ENCODE data around the gene USP40. TPM values are rescaled to one million over a fixed set of nuclear protein-coding genes. Genes with fewer than 3 reads are reported as not detected.

USP40 gene
- total and polyA plus RNA-seq, 2 donors (not counting 1 experiment from before 2014, with no cell fraction given) = 18.9 to 40.6 TPM

DNA sequence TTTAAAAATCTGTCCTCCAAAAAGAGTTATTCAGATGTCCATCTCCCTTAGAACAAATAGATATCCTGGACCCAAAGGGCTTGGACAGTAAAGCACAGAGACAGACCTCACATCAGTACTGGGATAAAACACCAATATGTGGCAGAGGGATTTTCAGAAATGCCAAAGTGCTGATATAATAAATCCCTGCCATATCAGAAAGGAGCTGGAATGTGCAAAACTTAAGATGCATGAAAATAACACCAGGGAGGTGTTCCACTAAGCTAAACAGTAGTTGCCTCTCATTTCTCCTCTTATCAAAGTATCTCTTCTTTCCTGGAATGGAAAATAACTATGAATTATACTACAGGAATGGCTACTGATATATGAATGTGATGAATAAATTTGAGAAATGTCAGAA is 13.2 kb downstream of the USP40 start:
- no peak for TF ChIP-seq CTCF (conservative IDR thresholded peaks at IDR 0.05 in 1 of 2, IDR thresholded peaks at IDR 0.05 in 1 of 2; ENCODE audit: low read depth in 1 of 2, low read length in 2 of 2)
- TF ChIP-seq EZH2 (IDR thresholded peaks at IDR 0.05; ENCODE audit: low read length, missing control alignments) = no peak
- H3K9me3 ChIP-seq (ENCODE audit: control insufficient read depth, insufficient read depth, low read depth, low read length) = no peaks in the 10 kb centered on the region
- no peak overlapping the region for H2AFZ ChIP-seq (ENCODE audit: low read length)
- H3K36me3 ChIP-seq (ENCODE audit: control insufficient read depth, insufficient read depth, low read length) = no peaks in the 10 kb centered on the region
- no peak overlapping the region for H3K27ac ChIP-seq (ENCODE audit: insufficient read depth, low read length)
- peak in 1 of 2 donors; percentile 44 for DNase-seq (ENCODE audit: low read depth in 2 of 2)
- H3K4me2 ChIP-seq (ENCODE audit: extremely low read depth, insufficient read depth, low read length) = no peak overlapping the region
- H3K79me2 ChIP-seq (ENCODE audit: control insufficient read depth, insufficient read depth, low read length) = no peaks in the 10 kb centered on the region
- peaks cover 6% of the 10 kb centered on the region for H3K4me1 ChIP-seq (ENCODE audit: control insufficient read depth, extremely low read depth, insufficient read depth, low read length)
- no peaks in the 10 kb centered on the region for H4K20me1 ChIP-seq (ENCODE audit: control insufficient read depth, extremely low read depth, insufficient read depth, low read length)
- no peak overlapping the region for H3K4me3 ChIP-seq (replicated peaks in 1 of 4; ENCODE audit: control extremely low read depth in 1 of 4, insufficient read depth in 1 of 4, low read depth in 3 of 4, low read length in 4 of 4)
- H3K27me3 ChIP-seq (ENCODE audit: control insufficient read depth, insufficient read depth, low read length) = no peaks in the 10 kb centered on the region
- H3K9ac ChIP-seq (ENCODE audit: insufficient read depth, low read length) = no peak overlapping the region

GRCh38 chr2:233551491-233551890 is 15.1 kb downstream of the USP40 start:
- no peaks in the 10 kb centered on the region for H3K79me2 ChIP-seq (ENCODE audit: control insufficient read depth, insufficient read depth, low read length)
- H3K4me2 ChIP-seq (ENCODE audit: extremely low read depth, insufficient read depth, low read length) = no peak overlapping the region
- H3K27me3 ChIP-seq (ENCODE audit: control insufficient read depth, insufficient read depth, low read length) = no peaks in the 10 kb centered on the region
- H2AFZ ChIP-seq (ENCODE audit: low read length) = no peak overlapping the region
- no peak overlapping the region for H3K4me3 ChIP-seq (replicated peaks in 1 of 4; ENCODE audit: control extremely low read depth in 1 of 4, insufficient read depth in 1 of 4, low read depth in 3 of 4, low read length in 4 of 4)
- no peaks in the 10 kb centered on the region for H3K36me3 ChIP-seq (ENCODE audit: control insufficient read depth, insufficient read depth, low read length)
- no peak for DNase-seq (ENCODE audit: low read depth in 2 of 2)
- H3K9ac ChIP-seq (ENCODE audit: insufficient read depth, low read length) = no peak overlapping the region
- no peaks in the 10 kb centered on the region for H3K9me3 ChIP-seq (ENCODE audit: control insufficient read depth, insufficient read depth, low read depth, low read length)
- no peaks in the 10 kb centered on the region for H4K20me1 ChIP-seq (ENCODE audit: control insufficient read depth, extremely low read depth, insufficient read depth, low read length)
- no peak overlapping the region for H3K27ac ChIP-seq (ENCODE audit: insufficient read depth, low read length)
- no peak for TF ChIP-seq EZH2 (IDR thresholded peaks at IDR 0.05; ENCODE audit: low read length, missing control alignments)
- no peaks in the 10 kb centered on the region for H3K4me1 ChIP-seq (ENCODE audit: control insufficient read depth, extremely low read depth, insufficient read depth, low read length)

DNA sequence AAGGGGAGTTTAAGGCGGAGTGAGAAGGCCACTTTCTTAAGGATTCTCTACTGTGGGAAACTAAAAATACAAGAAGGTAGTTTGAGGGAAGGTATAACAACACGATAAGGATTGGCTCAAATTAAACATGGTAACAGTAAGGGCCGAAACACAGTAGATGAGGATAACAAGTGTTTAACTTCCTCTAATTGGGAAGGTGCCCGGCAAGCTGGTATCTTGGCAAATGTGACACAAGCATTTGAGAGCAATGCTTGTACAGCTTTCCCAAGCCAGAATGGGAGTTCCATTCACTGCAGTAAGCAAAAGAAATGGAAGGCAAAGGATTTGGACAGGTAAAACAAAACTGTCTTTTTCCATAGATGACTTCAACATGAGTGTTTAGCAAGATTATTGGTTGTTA is 19.8 kb downstream of the USP40 start:
- Histone ChIP-seq H2AFZ (ENCODE audit: low read length) (no peak overlapping the region), H3K4me1 (ENCODE audit: control insufficient read depth, extremely low read depth, insufficient read depth, low read length) (no peaks in the 10 kb centered on the region), H3K9ac (ENCODE audit: insufficient read depth, low read length) (no peak overlapping the region), H3K36me3 (ENCODE audit: control insufficient read depth, insufficient read depth, low read length) (no peaks in the 10 kb centered on the region), H3K9me3 (ENCODE audit: control insufficient read depth, insufficient read depth, low read depth, low read length) (no peaks in the 10 kb centered on the region), H3K79me2 (ENCODE audit: control insufficient read depth, insufficient read depth, low read length) (no peaks in the 10 kb centered on the region), H4K20me1 (ENCODE audit: control insufficient read depth, extremely low read depth, insufficient read depth, low read length) (no peaks in the 10 kb centered on the region), H3K27me3 (ENCODE audit: control insufficient read depth, insufficient read depth, low read length) (no peaks in the 10 kb centered on the region), H3K27ac (ENCODE audit: insufficient read depth, low read length) (no peak overlapping the region), H3K4me3 (replicated peaks in 1 of 4; ENCODE audit: control extremely low read depth in 1 of 4, insufficient read depth in 1 of 4, low read depth in 3 of 4, low read length in 4 of 4) (no peak overlapping the region), H3K4me2 (ENCODE audit: extremely low read depth, insufficient read depth, low read length) (no peak overlapping the region)
- no peak for DNase-seq (ENCODE audit: low read depth in 2 of 2)
- no peak for TF ChIP-seq CTCF (conservative IDR thresholded peaks at IDR 0.05 in 1 of 2, IDR thresholded peaks at IDR 0.05 in 1 of 2; ENCODE audit: low read depth in 1 of 2, low read length in 2 of 2)
- TF ChIP-seq EZH2 (IDR thresholded peaks at IDR 0.05; ENCODE audit: low read length, missing control alignments) = no peak
